Metanephros (tissue), 1 donor: ENCODE measurements around the gene SLC10A6. TPM values are rescaled to one million over a fixed set of nuclear protein-coding genes. Genes with fewer than 3 reads are reported as not detected.

ENCODE experiments used
- total RNA-seq: library from RNA; depleted of rRNA; stranded (reverse); fragments of >200 nt; gene quantifications from one replicate; pipeline ENCODE4 v1.2.3, GENCODE V29; 2014

The SLC10A6 gene
- total RNA-seq = 0.53 TPM

GRCh38 chr4:86848732-86849619 lies at the start of gene SLC10A6:
TSS of gene SLC10A6 (minus strand) at chr4:86849384. CDS start at chr4:86849115, 269 bp downstream.

GRCh38 chr4:86891762-86892635 lies 42.8 kb upstream of the SLC10A6 start, which contains the start of gene C4orf36:
TSS of gene C4orf36 (minus strand) at chr4:86892422. CDS start at chr4:86891520, 902 bp downstream.

Other genes with a start within 250 kb of the SLC10A6 start
- gene C4orf36, start 43.0 kb upstream of the SLC10A6 start, total RNA-seq = 1.3 TPM
- 63.3 TPM for gene AFF1, start 85.6 kb upstream of the SLC10A6 start, total RNA-seq